ENCODE results near the gene OGFR.

The OGFR gene

DNA sequence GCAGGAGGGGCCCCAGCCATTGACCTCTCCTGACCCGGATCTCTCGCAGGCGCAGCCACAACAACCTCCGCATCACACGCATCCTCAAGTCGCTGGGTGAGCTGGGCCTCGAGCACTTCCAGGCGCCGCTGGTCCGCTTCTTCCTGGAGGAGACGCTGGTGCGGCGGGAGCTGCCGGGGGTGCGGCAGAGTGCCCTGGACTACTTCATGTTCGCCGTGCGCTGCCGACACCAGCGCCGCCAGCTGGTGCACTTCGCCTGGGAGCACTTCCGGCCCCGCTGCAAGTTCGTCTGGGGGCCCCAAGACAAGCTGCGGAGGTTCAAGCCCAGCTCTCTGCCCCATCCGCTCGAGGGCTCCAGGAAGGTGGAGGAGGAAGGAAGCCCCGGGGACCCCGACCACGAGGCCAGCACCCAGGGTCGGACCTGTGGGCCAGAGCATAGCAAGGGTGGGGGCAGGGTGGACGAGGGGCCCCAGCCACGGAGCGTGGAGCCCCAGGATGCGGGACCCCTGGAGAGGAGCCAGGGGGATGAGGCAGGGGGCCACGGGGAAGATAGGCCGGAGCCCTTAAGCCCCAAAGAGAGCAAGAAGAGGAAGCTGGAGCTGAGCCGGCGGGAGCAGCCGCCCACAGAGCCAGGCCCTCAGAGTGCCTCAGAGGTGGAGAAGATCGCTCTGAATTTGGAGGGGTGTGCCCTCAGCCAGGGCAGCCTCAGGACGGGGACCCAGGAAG is 7.7 kb downstream of the OGFR start:
- no peak overlapping the region for H3K4me3 ChIP-seq (ENCODE audit: low read length)
- TF ChIP-seq, protein P1, sequence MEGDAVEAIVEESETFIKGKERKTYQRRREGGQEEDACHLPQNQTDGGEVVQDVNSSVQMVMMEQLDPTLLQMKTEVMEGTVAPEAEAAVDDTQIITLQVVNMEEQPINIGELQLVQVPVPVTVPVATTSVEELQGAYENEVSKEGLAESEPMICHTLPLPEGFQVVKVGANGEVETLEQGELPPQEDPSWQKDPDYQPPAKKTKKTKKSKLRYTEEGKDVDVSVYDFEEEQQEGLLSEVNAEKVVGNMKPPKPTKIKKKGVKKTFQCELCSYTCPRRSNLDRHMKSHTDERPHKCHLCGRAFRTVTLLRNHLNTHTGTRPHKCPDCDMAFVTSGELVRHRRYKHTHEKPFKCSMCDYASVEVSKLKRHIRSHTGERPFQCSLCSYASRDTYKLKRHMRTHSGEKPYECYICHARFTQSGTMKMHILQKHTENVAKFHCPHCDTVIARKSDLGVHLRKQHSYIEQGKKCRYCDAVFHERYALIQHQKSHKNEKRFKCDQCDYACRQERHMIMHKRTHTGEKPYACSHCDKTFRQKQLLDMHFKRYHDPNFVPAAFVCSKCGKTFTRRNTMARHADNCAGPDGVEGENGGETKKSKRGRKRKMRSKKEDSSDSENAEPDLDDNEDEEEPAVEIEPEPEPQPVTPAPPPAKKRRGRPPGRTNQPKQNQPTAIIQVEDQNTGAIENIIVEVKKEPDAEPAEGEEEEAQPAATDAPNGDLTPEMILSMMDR (conservative IDR thresholded peaks at IDR 0.05; ENCODE audit: low read length) = no peak
- DNase-seq (ENCODE audit: low read depth) = no peak

DNA sequence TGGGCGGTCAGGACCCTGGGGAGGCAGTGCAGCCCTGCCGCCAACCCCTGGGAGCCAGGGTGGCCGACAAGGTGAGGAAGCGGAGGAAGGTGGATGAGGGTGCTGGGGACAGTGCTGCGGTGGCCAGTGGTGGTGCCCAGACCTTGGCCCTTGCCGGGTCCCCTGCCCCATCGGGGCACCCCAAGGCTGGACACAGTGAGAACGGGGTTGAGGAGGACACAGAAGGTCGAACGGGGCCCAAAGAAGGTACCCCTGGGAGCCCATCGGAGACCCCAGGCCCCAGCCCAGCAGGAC is 8.2 kb downstream of the OGFR start:
- TF ChIP-seq, protein P1 (conservative IDR thresholded peaks at IDR 0.05; ENCODE audit: low read length) = no peak
- H3K4me3 ChIP-seq (ENCODE audit: low read length) = no peak overlapping the region
- no peak for DNase-seq (ENCODE audit: low read depth)

DNA sequence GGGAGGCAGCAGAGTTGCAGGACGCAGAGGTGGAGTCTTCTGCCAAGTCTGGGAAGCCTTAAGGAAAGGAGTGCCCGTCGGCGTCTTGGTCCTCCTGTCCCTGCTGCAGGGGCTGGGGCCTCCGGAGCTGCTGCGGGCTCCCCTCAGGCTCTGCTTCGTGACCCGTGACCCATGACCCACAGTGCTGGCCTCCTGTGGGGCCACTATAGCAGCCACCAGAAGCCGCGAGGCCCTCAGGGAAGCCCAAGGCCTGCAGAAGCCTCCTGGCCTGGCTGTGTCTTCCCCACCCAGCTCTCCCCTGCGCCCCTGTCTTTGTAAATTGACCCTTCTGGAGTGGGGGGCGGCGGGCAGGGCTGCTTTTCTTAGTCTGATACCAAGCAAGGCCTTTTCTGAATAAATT is 9.0 kb downstream of the OGFR start:
- TF ChIP-seq, protein P1 (conservative IDR thresholded peaks at IDR 0.05; ENCODE audit: low read length) = no peak
- H3K4me3 ChIP-seq (ENCODE audit: low read length) = no peak overlapping the region
- no peak for DNase-seq (ENCODE audit: low read depth)

DNA sequence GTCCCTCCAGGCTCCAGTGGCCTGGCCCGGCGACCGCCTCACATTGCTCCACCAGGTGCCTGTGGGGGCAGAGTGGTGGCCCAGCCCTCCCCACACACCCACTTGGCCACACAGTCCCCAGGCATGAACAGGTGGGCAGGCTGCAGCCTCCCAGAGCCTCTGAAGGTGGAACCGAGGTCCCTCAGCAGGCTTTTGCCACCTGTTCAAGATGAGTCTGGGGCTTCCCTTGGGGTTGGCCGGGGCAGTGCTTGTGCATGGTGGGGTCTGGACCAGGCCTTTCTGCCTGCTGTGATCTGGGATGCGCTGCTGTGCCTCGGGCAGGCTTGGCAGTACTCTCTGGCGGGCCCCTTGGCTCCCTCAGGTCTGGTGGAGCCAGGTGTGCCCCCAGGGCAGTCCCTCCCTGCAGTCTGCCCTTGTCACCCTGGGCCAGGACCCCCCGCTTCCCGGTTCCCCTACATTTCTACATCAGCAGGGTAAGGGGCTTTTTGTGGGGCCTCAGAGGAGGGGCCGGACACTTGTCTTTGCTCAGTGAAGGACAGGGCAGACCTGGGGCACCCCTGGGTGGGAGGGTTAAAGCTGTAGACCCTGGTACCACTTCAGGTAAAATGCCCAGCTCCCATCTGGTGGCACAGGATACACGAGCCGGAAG is 9.5 kb downstream of the OGFR start:
- no peak overlapping the region for H3K4me3 ChIP-seq (ENCODE audit: low read length)
- TF ChIP-seq, protein P1 (conservative IDR thresholded peaks at IDR 0.05; ENCODE audit: low read length) = no peak
- no peak for DNase-seq (ENCODE audit: low read depth)

DNA sequence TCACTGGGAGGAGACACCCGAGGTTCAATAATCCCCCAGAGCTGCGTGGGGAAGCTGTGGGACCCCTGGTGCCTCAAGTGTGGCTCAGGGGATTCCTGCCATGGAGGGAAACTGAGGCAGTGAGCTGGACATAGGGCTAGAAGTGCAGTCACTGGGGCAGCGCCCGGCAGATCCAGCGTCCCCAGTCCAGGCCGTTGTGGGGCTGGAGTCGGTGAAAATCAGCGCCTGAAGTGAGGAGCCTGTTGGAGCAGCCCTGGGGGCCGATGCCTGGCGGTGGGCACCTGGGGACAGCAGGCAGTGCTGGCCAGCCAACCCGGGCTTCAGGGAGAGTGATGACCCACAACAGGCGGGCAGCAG is 10.1 kb downstream of the OGFR start:
- no peak overlapping the region for H3K4me3 ChIP-seq (ENCODE audit: low read length)
- TF ChIP-seq, protein P1 (conservative IDR thresholded peaks at IDR 0.05; ENCODE audit: low read length) = no peak
- DNase-seq (ENCODE audit: low read depth) = no peak

DNA sequence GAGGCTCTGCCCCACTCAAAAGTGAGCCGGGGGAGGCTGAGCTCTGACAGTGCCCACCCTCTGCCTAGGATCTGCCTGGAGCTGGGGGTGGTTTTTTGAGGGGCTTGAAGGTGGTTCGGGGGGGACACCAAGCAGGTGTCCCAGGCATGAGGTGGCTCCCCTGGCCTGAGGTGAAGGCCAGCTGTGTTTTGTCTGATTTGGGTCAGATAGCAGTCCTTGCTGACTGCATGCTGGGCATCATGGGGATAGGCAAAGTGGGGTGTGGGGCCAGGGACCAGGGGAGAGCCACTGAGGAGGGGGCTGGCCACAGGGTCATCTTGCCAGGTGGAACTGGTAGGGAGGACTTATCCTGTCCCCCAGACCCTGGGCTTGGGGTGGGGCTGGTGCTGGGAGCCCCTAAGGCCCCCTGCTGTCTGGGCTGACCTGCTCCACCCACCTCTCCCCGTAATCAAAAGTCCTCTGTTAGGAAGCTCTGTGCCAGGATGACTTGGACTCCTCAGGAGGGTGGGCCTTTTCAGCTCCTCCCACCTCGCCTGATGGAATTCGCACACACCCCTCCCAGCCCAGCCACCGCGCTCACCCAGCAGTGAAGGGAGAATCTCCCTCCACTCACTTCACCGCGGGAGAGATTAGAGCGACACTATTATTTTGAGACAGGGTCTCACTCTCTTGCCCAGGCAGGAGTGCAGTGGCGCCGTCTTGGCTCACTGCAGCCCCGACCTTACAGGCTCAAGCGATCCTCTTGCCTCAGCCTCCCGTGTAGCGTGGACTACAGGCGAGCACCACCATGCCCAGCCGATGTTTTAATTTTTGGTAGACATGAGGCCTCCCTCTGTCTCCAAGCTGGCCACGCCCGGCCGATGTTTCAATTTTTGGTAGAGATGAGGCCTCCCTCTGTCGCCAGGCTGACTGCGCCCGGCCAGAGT is 10.7 kb downstream of the OGFR start:
- TF ChIP-seq, protein P1 (conservative IDR thresholded peaks at IDR 0.05; ENCODE audit: low read length) = no peak

More for the DNA sequence above, 10.7 kb downstream of the OGFR start:
- no peak for DNase-seq (ENCODE audit: low read depth)
- H3K4me3 ChIP-seq (ENCODE audit: low read length) = no peak overlapping the region

Measured in AG10803 (cell line).